GM12878 (cell line): ENCODE results near the gene CHP2. TPM values are rescaled to one million over a fixed set of nuclear protein-coding genes. Genes with fewer than 3 reads are reported as not detected.

Experiments
- ATAC-seq: fragments of 200-7000 bp; cut with Tn5 transposase; 3 replicates; pipeline ENCODE4 v1.9.1; 2020; ENCODE audit warnings: mild to moderate bottlenecking, moderate library complexity
- BruUV-seq: library from RNA; stranded (reverse); fragments of 400-500 nt; replicated peaks from 2 replicates; lab custom pipeline; 2021; lab: Mats Ljungman, UMichigan
- CTCF ChIA-PET: fragments of 300-600 bp; sonication (Branson Sonifier 250); formaldehyde crosslinking; extraction: SDS; loops from one replicate; lab custom pipeline; 2021; ENCODE audit warnings: inconsistent platforms; lab: Yijun Ruan, JAX
- POLR2A ChIA-PET: fragments of 350-600 bp; formaldehyde crosslinking; extraction: SDS; loops from one replicate; lab custom pipeline; 2021; ENCODE audit warnings: inconsistent platforms; lab: Charles Lee
- RAD21 ChIA-PET: fragments of 300-600 bp; sonication (Branson Sonifier 250); formaldehyde crosslinking; loops from one replicate; lab custom pipeline; 2023; ENCODE audit warnings: antibody characterized with exemption; ENCODE audit not compliant: unreplicated experiment; lab: Charles Lee
- SMC1A ChIA-PET: fragments of 300-600 bp; sonication (Branson Sonifier 250); formaldehyde crosslinking; loops from one replicate; lab custom pipeline; 2023; ENCODE audit not compliant: unreplicated experiment, uncharacterized antibody; lab: Charles Lee
- DNase-seq: peaks from one replicate; pipeline ENCODE4 v3.0.0-alpha.2; 2011; ENCODE audit warnings: low read depth, low spot score
- FAIRE-seq: peaks from 3 replicates; lab custom pipeline; 2011; peaks lifted over from hg19 to GRCh38; lab: Jason Lieb, UNC
- H2AFZ ChIP-seq: 2 replicates; pipeline ENCODE4 v1.6.0; 2011; ENCODE audit warnings: low read depth, low read length, control low read depth; ENCODE audit not compliant: control insufficient read depth
- H3K27ac ChIP-seq: 2 replicates; pipeline ENCODE4 v1.5.1; 2011; ENCODE audit warnings: control low read depth; ENCODE audit not compliant: control insufficient read depth, insufficient read depth
- H3K27me3 ChIP-seq, 2 experiments: replicated peaks in 1 of 2; 2 replicates each; pipeline versions ENCODE4 v1.6.0 to v1.6.1; 2011; ENCODE audit warnings: low read length in 1 of 2; ENCODE audit not compliant: control insufficient read depth in 2 of 2, insufficient read depth in 2 of 2
- H3K36me3 ChIP-seq, 2 experiments: 2 replicates each; pipeline ENCODE4 v1.5.1; 2011; ENCODE audit warnings: low read length in 1 of 2; ENCODE audit not compliant: control insufficient read depth in 2 of 2, insufficient read depth in 2 of 2
- H3K4me1 ChIP-seq: 2 replicates; pipeline ENCODE4 v1.6.1; 2011; ENCODE audit warnings: mild to moderate bottlenecking, low read length, moderate library complexity, mixed read lengths; ENCODE audit not compliant: control insufficient read depth, insufficient read depth
- H3K4me2 ChIP-seq: 2 replicates; pipeline ENCODE4 v1.6.0; 2011; ENCODE audit warnings: control low read depth; ENCODE audit not compliant: control insufficient read depth, insufficient read depth
- H3K4me3 ChIP-seq: fragments of 200-600 bp; sonication (generic); 2 replicates; pipeline ENCODE4 v1.5.1; 2016
- H3K79me2 ChIP-seq: 2 replicates; pipeline ENCODE4 v1.6.0; 2011; ENCODE audit warnings: low read length; ENCODE audit not compliant: control insufficient read depth, insufficient read depth
- H3K9ac ChIP-seq: 2 replicates; pipeline ENCODE4 v1.8.0; 2011; ENCODE audit warnings: low read length, control low read depth, mixed read lengths; ENCODE audit not compliant: control insufficient read depth, insufficient read depth
- H3K9me3 ChIP-seq: replicated peaks from 3 replicates; pipeline ENCODE4 v1.5.1; 2011; ENCODE audit warnings: mild to moderate bottlenecking, low read length; ENCODE audit not compliant: control insufficient read depth, insufficient read depth
- H4K20me1 ChIP-seq: 2 replicates; pipeline ENCODE4 v1.6.0; 2011; ENCODE audit not compliant: control insufficient read depth, insufficient read depth
- BMI1 ChIP-seq: fragments of 450-650 bp; IDR thresholded peaks from 2 replicates; pipeline ENCODE4 v1.6.1; 2016; ENCODE audit warnings: mild to moderate bottlenecking, moderate library complexity, borderline replicate concordance
- CBFB ChIP-seq: IDR thresholded peaks from 2 replicates; pipeline ENCODE4 v1.6.1; 2016; ENCODE audit warnings: antibody characterized with exemption, low read depth
- CHD4 ChIP-seq: fragments of 200-600 bp; sonication (generic); IDR thresholded peaks from 2 replicates; pipeline ENCODE4 v1.6.1; 2016; ENCODE audit warnings: mild to moderate bottlenecking
- ETV6 ChIP-seq, 2 experiments: fragments of 450-650 bp in 1 of 2; IDR thresholded peaks in 1 of 2; conservative IDR thresholded peaks in 1 of 2; 2 replicates each; pipeline ENCODE4 v1.6.1; 2014; ENCODE audit warnings: antibody characterized with exemption in 1 of 2, borderline replicate concordance in 1 of 2, low read depth in 1 of 2, mild to moderate bottlenecking in 1 of 2, moderate library complexity in 1 of 2
- HSF1 ChIP-seq: fragments of 150-350 bp; IDR thresholded peaks from 2 replicates; pipeline ENCODE4 v1.6.1; 2014; ENCODE audit warnings: mild to moderate bottlenecking, low read depth, low read length
- IRF4 ChIP-seq: IDR thresholded peaks from 2 replicates; pipeline ENCODE4 v1.6.1; 2011; ENCODE audit warnings: low read depth, low read length
- NFIC ChIP-seq: IDR thresholded peaks from 2 replicates; pipeline ENCODE4 v1.6.1; 2012; ENCODE audit warnings: low read depth, mild to moderate bottlenecking, inconsistent platforms, low read length, moderate library complexity
- SIN3A ChIP-seq: IDR thresholded peaks from 2 replicates; pipeline ENCODE4 v1.6.1; 2012; ENCODE audit warnings: low read depth, low read length, improper control_type of control experiment
- WGBS: methylation state at CpG from one replicate; pipeline ENCODE4 v1.1.6; 2016; ENCODE audit warnings: low lambda C conversion rate; ENCODE audit not compliant: insufficient replicate concordance, insufficient coverage; ENCODE audit errors: missing lambda C conversion rate; 5-methylcytosine and 5-hydroxymethylcytosine counted together
- in situ Hi-C: fragments of 300-500 bp; cut with MboI; formaldehyde crosslinking; loops from 9 replicates; pipeline ENCODE4 v1.14.3; 2018; ENCODE audit warnings: mixed read lengths
- intact Hi-C: fragments of 100-400 bp; cut with micrococcal nuclease; formaldehyde crosslinking; loops from one replicate; pipeline ENCODE4 v1.14.2; 2022; ENCODE audit not compliant: unreplicated experiment
- polyA plus RNA-seq, 11 experiments: library from polyadenylated mRNA; depleted of rRNA in 4 of 11; unstranded in 6 of 11; stranded (reverse) in 5 of 11; fragments of >200 nt; fragmentation: Nextera tagmentation in 4 of 11; fragmentation: Illumina TruSeq in 1 of 11; extraction: Ambion mirVana in 4 of 11; extraction: Trizol in 1 of 11; gene quantifications; 1 replicate in 1 of 11; 2 replicates in 10 of 11; pipeline versions ENCODE4 v1.2.1 to v1.2.3, GENCODE V29; 2011 to 2016; ENCODE audit warnings: inconsistent platforms in 2 of 11, missing spikeins in 2 of 11, low read depth in 1 of 11
- total RNA-seq, 4 experiments: library from RNA; depleted of rRNA in 3 of 4; stranded (reverse); fragments of >200 nt in 3 of 4; fragmentation: Illumina TruSeq in 1 of 4; extraction: Trizol in 1 of 4; gene quantifications; 2 replicates each; pipeline versions ENCODE4 v1.2.1 to v1.2.3, GENCODE V29; 2013 to 2021

Gene CHP2
- total and polyA plus RNA-seq, 10 of the 15 experiments (the other 5 are each of a cell fraction or from before 2014, with no cell fraction given) = not detected

GRCh38 chr16:23710008-23710407 lies 44.8 kb upstream of the CHP2 start:
- no peak overlapping the region for H3K4me2 ChIP-seq

More at GRCh38 chr16:23710008-23710407, 44.8 kb upstream of the CHP2 start:
- Histone ChIP-seq H4K20me1 (no peaks in the 10 kb centered on the region), H3K27ac (no peak overlapping the region), H3K9ac (no peak overlapping the region), H3K4me3 (no peak overlapping the region), H3K27me3 (peaks cover 0 to 2% of the 10 kb centered on the region in 2 experiments; a peak in 1 of 4 replicates), H2AFZ (no peak overlapping the region), H3K4me1 (no peaks in the 10 kb centered on the region), H3K36me3 (no peaks in the 10 kb centered on the region), H3K9me3 (peaks cover 10% of the 10 kb centered on the region; the same call in 2 of the 3 replicates), H3K79me2 (no peaks in the 10 kb centered on the region)
- ChIA-PET POLR2A (no interaction called here), SMC1A (interaction anchor here (0.8 to 1.5 kb wide), 2 partner anchors 10 to 519 kb away, joined by 3 to 4 read pairs; no protein-coding TSS in a partner anchor), RAD21 (no interaction called here), CTCF (interaction anchor here (1.1 kb wide), 1 partner anchor 16 kb away, joined by 3 read pairs; no protein-coding TSS in a partner anchor)
- 8% methylated on average over 2 of the region's 2 CpGs for WGBS
- TF ChIP-seq HSF1 (no peak), ETV6 (conservative IDR thresholded peaks at IDR 0.05 in 1 of 2, IDR thresholded peaks at IDR 0.05 in 1 of 2; ENCODE audit: borderline replicate concordance in 1 of 2, low read depth in 1 of 2) (no peak), SIN3A (no peak), CHD4 (no peak), NFIC (no peak), CBFB (no peak), IRF4 (no peak), BMI1 (no peak)
- DNase-seq (no peak), FAIRE-seq (no peak), ATAC-seq (no peak)
- BruUV-seq = no TSS peak
- intact Hi-C loops (no loop called here), in situ Hi-C loops (no loop called here)
